Left ventricle myocardium inferior (tissue), 1 donor: ENCODE data around the gene CDKL1. TPM values are rescaled to one million over a fixed set of nuclear protein-coding genes. Genes with fewer than 3 reads are reported as not detected.

ENCODE experiments used
- DNase-seq: peaks from one replicate; pipeline ENCODE4 v3.0.0-alpha.2; 2020
- H3K27ac ChIP-seq: fragments of 200-600 bp; replicated peaks from 2 replicates; pipeline ENCODE4 v1.8.0; 2021
- H3K27me3 ChIP-seq: fragments of 200-600 bp; 2 replicates; pipeline ENCODE4 v1.8.0; 2021; ENCODE audit warnings: low read depth
- H3K36me3 ChIP-seq: fragments of 200-600 bp; 2 replicates; pipeline ENCODE4 v1.8.0; 2021
- H3K4me1 ChIP-seq: fragments of 200-600 bp; 2 replicates; pipeline ENCODE4 v1.8.0; 2021
- H3K4me3 ChIP-seq: fragments of 200-600 bp; 2 replicates; pipeline ENCODE4 v1.8.0; 2021; ENCODE audit warnings: mild to moderate bottlenecking, moderate library complexity
- H3K9me3 ChIP-seq: fragments of 200-600 bp; replicated peaks from 2 replicates; pipeline ENCODE4 v1.8.0; 2021
- CTCF ChIP-seq: fragments of 200-600 bp; IDR thresholded peaks from 2 replicates; pipeline ENCODE4 v1.8.0; 2021; ENCODE audit warnings: antibody characterized with exemption, mild to moderate bottlenecking, borderline replicate concordance
- intact Hi-C: fragments of 100-400 bp; cut with micrococcal nuclease; formaldehyde crosslinking; loops from one replicate; pipeline ENCODE4 v1.11.0; 2022
- microRNA-seq: library from miRNA; unstranded; fragments of <30 nt; microRNA quantifications from one replicate; pipeline ENCODE4 v1.2.0, GENCODE V29; 2020
- total RNA-seq: library from RNA; stranded (reverse); fragmentation: NEBNext Ultra II Directional; extraction: Animal tissue kit (Norgen Biotek cat#: 25700); gene quantifications from one replicate; pipeline ENCODE4 v1.2.1, GENCODE V29; 2021
- donor health status: DM: no; HTN: yes; CAD: no; lungs with severe emphysema.

The CDKL1 gene
- total RNA-seq, 1 donor from 2014 or later: 1.3 TPM

- no peak overlapping the region for H3K4me3 ChIP-seq
- intact Hi-C loops: no loop called here
- H3K4me1 ChIP-seq: no peaks in the 10 kb centered on the region
- H3K27me3 ChIP-seq: no peaks in the 10 kb centered on the region
- H3K27ac ChIP-seq: no peak overlapping the region
- DNase-seq: no peak
- H3K36me3 ChIP-seq: no peaks in the 10 kb centered on the region
- no peak for TF ChIP-seq CTCF
- H3K9me3 ChIP-seq: no peaks in the 10 kb centered on the region
Observed at GRCh38 chr14:50299585-50299984, 97.1 kb downstream of the CDKL1 start.

- DNase-seq: no peak
- Histone ChIP-seq H3K4me3 (no peak overlapping the region), H3K27me3 (no peaks in the 10 kb centered on the region), H3K27ac (no peak overlapping the region), H3K4me1 (no peaks in the 10 kb centered on the region), H3K9me3 (no peaks in the 10 kb centered on the region), H3K36me3 (peaks cover 6% of the 10 kb centered on the region)
- intact Hi-C loops: no loop called here
- no peak for TF ChIP-seq CTCF
Observed at GRCh38 chr14:50290306-50290705, 106.4 kb downstream of the CDKL1 start.

- no peaks in the 10 kb centered on the region for H3K27me3 ChIP-seq
- H3K4me3 ChIP-seq: no peak overlapping the region
- H3K27ac ChIP-seq: no peak overlapping the region
- no peak for TF ChIP-seq CTCF
- no peaks in the 10 kb centered on the region for H3K4me1 ChIP-seq
- H3K36me3 ChIP-seq: no peaks in the 10 kb centered on the region
- intact Hi-C loops: no loop called here
- H3K9me3 ChIP-seq: no peaks in the 10 kb centered on the region
- no peak for DNase-seq
Observed at GRCh38 chr14:50288146-50288545, 108.5 kb downstream of the CDKL1 start.

- no peak for TF ChIP-seq CTCF
- no peaks in the 10 kb centered on the region for H3K9me3 ChIP-seq
- H3K36me3 ChIP-seq: no peaks in the 10 kb centered on the region
- no peak overlapping the region for H3K27ac ChIP-seq
- no peaks in the 10 kb centered on the region for H3K4me1 ChIP-seq
- intact Hi-C loops: no loop called here
- H3K4me3 ChIP-seq: no peak overlapping the region
- no peaks in the 10 kb centered on the region for H3K27me3 ChIP-seq
- no peak for DNase-seq
Observed at GRCh38 chr14:50285861-50286260, 110.8 kb downstream of the CDKL1 start.

Small RNA genes lying within 50 kb of the gene (microRNA-seq; reads per million reads assigned to microRNA genes)
- gene MIR4504: not detected

Other genes starting within 250 kb of the CDKL1 start
- gene SOS2, start 165.3 kb downstream of the CDKL1 start, total RNA-seq: 33.0 TPM
- gene L2HGDH, start 84.7 kb downstream of the CDKL1 start, total RNA-seq: 11.3 TPM
- gene DMAC2L, start 84.6 kb downstream of the CDKL1 start, total RNA-seq: 28.3 TPM
- gene MAP4K5, start 135.7 kb upstream of the CDKL1 start, total RNA-seq: 12.3 TPM
- 1.6 TPM for gene ATL1, start 163.3 kb upstream of the CDKL1 start, total RNA-seq